Caco-2 (cell line): Measurements from ENCODE around the gene USP25. TPM values are rescaled to one million over a fixed set of nuclear protein-coding genes. Genes with fewer than 3 reads are reported as not detected.

Source experiments
- BruUV-seq: library from RNA; stranded (reverse); fragments of 400-500 nt; replicated peaks from 2 replicates; lab custom pipeline; 2021; lab: Mats Ljungman, UMichigan
- CTCF ChIA-PET: fragments of 300-600 bp; sonication (Branson Sonifier 250); formaldehyde crosslinking; loops from one replicate; lab custom pipeline; 2022; ENCODE audit warnings: antibody characterized with exemption; lab: Charles Lee
- POLR2A ChIA-PET: fragments of 300-600 bp; sonication (Branson Sonifier 250); formaldehyde crosslinking; loops from one replicate; lab custom pipeline; 2022; ENCODE audit warnings: antibody characterized with exemption; lab: Charles Lee
- DNase-seq, 2 experiments: peaks; one replicate each; pipeline versions ENCODE4 v3.0.0 to v3.0.0-alpha.2; 2020 to 2022
- H3K27me3 ChIP-seq: replicated peaks from 2 replicates; pipeline ENCODE4 v1.6.0; 2011; ENCODE audit warnings: low read length; ENCODE audit not compliant: control insufficient read depth, insufficient read depth
- H3K36me3 ChIP-seq: 2 replicates; pipeline ENCODE4 v1.5.1; 2011; ENCODE audit warnings: low read length; ENCODE audit not compliant: control insufficient read depth, insufficient read depth
- H3K4me1 ChIP-seq: fragments of 250-450 bp; sonication (Bioruptor Pico); 2 replicates; pipeline ENCODE4 v1.5.1; 2020; ENCODE audit warnings: mild to moderate bottlenecking
- H3K4me3 ChIP-seq: 2 replicates; pipeline ENCODE4 v1.5.1; 2011; ENCODE audit warnings: low read depth, mild to moderate bottlenecking, control low read depth, low read length
- H3K9me3 ChIP-seq: fragments of 250-450 bp; sonication (Bioruptor Pico); 2 replicates; pipeline ENCODE4 v1.5.1; 2020; ENCODE audit warnings: mild to moderate bottlenecking, moderate library complexity
- H3K27ac Mint-ChIP-seq: one replicate; pipeline ENCODE4 v1.8.0; 2022; ENCODE audit warnings: mixed read lengths; ENCODE audit not compliant: unreplicated experiment
- H3K27me3 Mint-ChIP-seq: one replicate; pipeline ENCODE4 v1.8.0; 2022; ENCODE audit warnings: mixed read lengths; ENCODE audit not compliant: insufficient read depth, unreplicated experiment
- H3K36me3 Mint-ChIP-seq: one replicate; pipeline ENCODE4 v1.8.0; 2022; ENCODE audit warnings: mild to moderate bottlenecking, mixed read lengths; ENCODE audit not compliant: insufficient read depth, unreplicated experiment
- H3K4me1 Mint-ChIP-seq: one replicate; pipeline ENCODE4 v1.8.0; 2022; ENCODE audit warnings: low read depth, mixed read lengths; ENCODE audit not compliant: unreplicated experiment
- H3K4me3 Mint-ChIP-seq: one replicate; pipeline ENCODE4 v1.8.0; 2022; ENCODE audit warnings: mild to moderate bottlenecking, moderate library complexity, mixed read lengths; ENCODE audit not compliant: unreplicated experiment
- H3K9me3 Mint-ChIP-seq: one replicate; pipeline ENCODE4 v1.8.0; 2022; ENCODE audit warnings: mixed read lengths; ENCODE audit not compliant: unreplicated experiment
- intact Hi-C: fragments of 100-400 bp; cut with micrococcal nuclease; formaldehyde crosslinking; loops from one replicate; pipeline ENCODE4 v1.10.0; 2022; ENCODE audit not compliant: unreplicated experiment
- total RNA-seq: library from RNA; stranded (reverse); gene quantifications from 2 replicates; pipeline ENCODE4 v1.2.3, GENCODE V29; 2022
- TF ChIP-seq, protein P1 (sequence below), 2 experiments: fragments of 200-600 bp in 1 of 2; IDR thresholded peaks; 1 replicate in 1 of 2; 2 replicates in 1 of 2; pipeline versions ENCODE4 v1.5.1 to v1.8.0; 2011 to 2022; ENCODE audit warnings: antibody characterized with exemption in 1 of 2, control low read depth in 1 of 2, inconsistent platforms in 1 of 2, low read depth in 1 of 2, low read length in 1 of 2, mild to moderate bottlenecking in 1 of 2, moderate library complexity in 1 of 2; ENCODE audit not compliant: insufficient read depth in 1 of 2, severe bottlenecking in 1 of 2, unreplicated experiment in 1 of 2

Gene USP25
- total RNA-seq, 1 experiment from 2014 or later: 44.3 TPM

DNA sequence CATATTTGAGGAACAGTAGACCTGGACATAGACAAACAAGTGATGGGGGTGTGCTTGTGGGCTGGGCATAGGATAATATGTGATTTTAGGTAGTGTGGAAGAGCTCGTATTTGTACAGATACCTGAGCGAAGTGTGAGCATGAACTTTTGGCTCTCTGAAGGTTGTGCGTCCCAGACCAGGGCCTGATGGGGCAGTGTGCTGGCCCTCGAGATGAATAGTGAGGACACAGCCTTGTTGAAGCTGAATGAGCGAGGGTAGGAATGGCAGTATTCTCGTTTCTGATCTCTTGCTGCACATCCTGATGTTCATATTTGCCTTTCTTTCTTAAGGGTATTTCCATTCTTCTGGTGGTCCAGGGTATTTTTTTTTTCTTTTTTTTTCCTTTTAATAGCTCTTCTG, 41.5 kb downstream of the USP25 start:
- no TSS peak for BruUV-seq
- Mint-ChIP-seq H3K27ac (no peak overlapping the region), H3K4me3 (no peak overlapping the region), H3K36me3 (peaks cover 19% of the 10 kb centered on the region), H3K9me3 (no peaks in the 10 kb centered on the region), H3K27me3 (no peaks in the 10 kb centered on the region), H3K4me1 (peaks cover 26% of the 10 kb centered on the region)
- Histone ChIP-seq H3K27me3 (no peaks in the 10 kb centered on the region), H3K4me1 (peaks cover 3% of the 10 kb centered on the region; the same call in 1 of the 2 replicates), H3K9me3 (no peaks in the 10 kb centered on the region), H3K36me3 (no peaks in the 10 kb centered on the region), H3K4me3 (no peak overlapping the region)
- POLR2A ChIA-PET: no interaction called here
- CTCF ChIA-PET: no interaction called here
- TF ChIP-seq, protein P1, sequence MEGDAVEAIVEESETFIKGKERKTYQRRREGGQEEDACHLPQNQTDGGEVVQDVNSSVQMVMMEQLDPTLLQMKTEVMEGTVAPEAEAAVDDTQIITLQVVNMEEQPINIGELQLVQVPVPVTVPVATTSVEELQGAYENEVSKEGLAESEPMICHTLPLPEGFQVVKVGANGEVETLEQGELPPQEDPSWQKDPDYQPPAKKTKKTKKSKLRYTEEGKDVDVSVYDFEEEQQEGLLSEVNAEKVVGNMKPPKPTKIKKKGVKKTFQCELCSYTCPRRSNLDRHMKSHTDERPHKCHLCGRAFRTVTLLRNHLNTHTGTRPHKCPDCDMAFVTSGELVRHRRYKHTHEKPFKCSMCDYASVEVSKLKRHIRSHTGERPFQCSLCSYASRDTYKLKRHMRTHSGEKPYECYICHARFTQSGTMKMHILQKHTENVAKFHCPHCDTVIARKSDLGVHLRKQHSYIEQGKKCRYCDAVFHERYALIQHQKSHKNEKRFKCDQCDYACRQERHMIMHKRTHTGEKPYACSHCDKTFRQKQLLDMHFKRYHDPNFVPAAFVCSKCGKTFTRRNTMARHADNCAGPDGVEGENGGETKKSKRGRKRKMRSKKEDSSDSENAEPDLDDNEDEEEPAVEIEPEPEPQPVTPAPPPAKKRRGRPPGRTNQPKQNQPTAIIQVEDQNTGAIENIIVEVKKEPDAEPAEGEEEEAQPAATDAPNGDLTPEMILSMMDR (IDR thresholded peaks at IDR 0.05; ENCODE audit: insufficient read depth in 1 of 2, low read depth in 1 of 2, low read length in 1 of 2, severe bottlenecking in 1 of 2, unreplicated experiment in 1 of 2): no peak
- no peak for DNase-seq
- intact Hi-C loops: no loop called here

- Histone ChIP-seq H3K4me1 (no peaks in the 10 kb centered on the region), H3K4me3 (no peak overlapping the region), H3K27me3 (no peaks in the 10 kb centered on the region), H3K36me3 (no peaks in the 10 kb centered on the region), H3K9me3 (no peaks in the 10 kb centered on the region)
- TF ChIP-seq, protein P1 (IDR thresholded peaks at IDR 0.05; ENCODE audit: insufficient read depth in 1 of 2, low read depth in 1 of 2, low read length in 1 of 2, severe bottlenecking in 1 of 2, unreplicated experiment in 1 of 2): no peak
- BruUV-seq: no TSS peak
- intact Hi-C loops: no loop called here
- DNase-seq: no peak
- Mint-ChIP-seq H3K27ac (no peak overlapping the region), H3K9me3 (no peaks in the 10 kb centered on the region), H3K4me3 (no peak overlapping the region), H3K27me3 (no peaks in the 10 kb centered on the region), H3K4me1 (peaks cover 19% of the 10 kb centered on the region), H3K36me3 (peaks cover 10% of the 10 kb centered on the region)
- ChIA-PET CTCF (no interaction called here), POLR2A (no interaction called here)
These were observed 42.9 kb downstream of the USP25 start for GRCh38 chr21:15772654-15773053.

GRCh38 chr21:15774590-15774989, 44.8 kb downstream of the USP25 start:
- H3K4me3 Mint-ChIP-seq: no peak overlapping the region
- CTCF ChIA-PET: no interaction called here
- H3K9me3 Mint-ChIP-seq: no peaks in the 10 kb centered on the region
- POLR2A ChIA-PET: no interaction called here
- no peaks in the 10 kb centered on the region for H3K9me3 ChIP-seq
- DNase-seq: no peak
- no peak overlapping the region for H3K27ac Mint-ChIP-seq
- H3K27me3 ChIP-seq: no peaks in the 10 kb centered on the region
- TF ChIP-seq, protein P1 (IDR thresholded peaks at IDR 0.05; ENCODE audit: insufficient read depth in 1 of 2, low read depth in 1 of 2, low read length in 1 of 2, severe bottlenecking in 1 of 2, unreplicated experiment in 1 of 2): no peak
- no peak overlapping the region for H3K4me3 ChIP-seq
- H3K4me1 Mint-ChIP-seq: peaks cover 18% of the 10 kb centered on the region
- no peaks in the 10 kb centered on the region for H3K4me1 ChIP-seq
- peaks cover 5% of the 10 kb centered on the region for H3K36me3 Mint-ChIP-seq
- H3K36me3 ChIP-seq: no peaks in the 10 kb centered on the region
- no peaks in the 10 kb centered on the region for H3K27me3 Mint-ChIP-seq
- no TSS peak for BruUV-seq
- intact Hi-C loops: no loop called here
